HG03460 (cell line): Measurements from ENCODE around the gene ELL.
A peak's percentile ranks its signal among the peaks of the same experiment; 100 is the strongest.
"Not testable (repeated sequence)": the region's sequence is repeated elsewhere in the genome, so short reads cannot be mapped to it uniquely, and the experiment has no call there.

ENCODE experiments used
- ATAC-seq: cut with Tn5 transposase; IDR thresholded peaks from one replicate; pipeline ENCODE4 v1.9.1; 2021; ENCODE audit not compliant: unreplicated experiment

Gene ELL

DNA sequence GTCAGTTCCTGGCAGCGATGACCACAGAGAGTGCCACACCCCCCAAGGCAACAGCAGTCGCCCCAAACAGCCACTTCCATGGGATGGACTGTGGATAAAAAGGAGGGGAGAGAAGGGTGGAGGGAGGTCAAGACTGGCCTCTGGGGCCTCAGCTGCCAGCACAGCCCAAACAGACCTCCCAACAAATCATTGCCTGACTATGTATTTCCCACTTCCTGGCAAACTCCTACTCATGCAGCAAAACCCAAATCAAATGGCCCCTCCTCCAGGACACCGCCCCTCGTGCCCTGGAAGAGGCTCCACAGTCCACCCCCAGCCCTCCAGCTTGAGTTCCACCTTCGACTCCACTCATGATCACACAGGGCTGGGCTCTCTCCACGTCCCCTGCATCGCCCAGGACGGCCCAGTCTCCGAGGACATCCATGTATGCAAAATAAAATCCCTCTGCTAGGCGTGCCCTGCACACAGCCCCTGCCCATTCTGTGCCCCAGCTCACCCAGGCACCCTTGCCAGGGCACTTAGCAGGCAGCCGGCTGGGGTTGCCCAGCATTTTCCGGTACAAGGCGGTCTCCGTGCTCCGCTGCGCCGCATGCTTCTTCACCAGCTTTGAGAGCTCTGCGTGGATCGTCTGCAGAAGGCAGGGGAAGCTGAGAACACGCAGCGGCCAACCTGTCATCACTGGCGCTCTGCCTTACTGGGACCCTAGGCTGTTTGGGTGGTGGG lies 10.5 kb upstream of the ELL start:
- ATAC-seq = no peak

DNA sequence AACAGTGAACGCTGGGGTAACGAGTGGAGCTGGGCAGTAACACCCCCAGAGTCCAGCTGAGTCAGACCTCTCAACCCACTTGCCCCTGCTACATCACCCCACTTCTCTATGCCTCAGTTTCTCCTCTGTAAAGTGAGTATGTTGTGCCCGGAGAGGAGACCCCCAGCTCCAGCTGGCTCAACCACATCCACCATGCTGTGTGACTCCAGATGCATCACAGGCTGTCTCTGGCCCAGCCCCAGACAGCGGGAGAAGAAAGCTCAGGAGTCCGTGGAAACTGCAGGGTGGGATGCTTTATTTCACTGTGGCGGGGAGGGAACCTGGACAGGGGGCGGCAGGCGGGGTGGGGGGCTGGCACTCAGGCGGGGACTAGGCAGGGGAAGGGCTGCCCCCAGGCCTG lies 9.6 kb upstream of the ELL start:
- ATAC-seq = no peak

DNA sequence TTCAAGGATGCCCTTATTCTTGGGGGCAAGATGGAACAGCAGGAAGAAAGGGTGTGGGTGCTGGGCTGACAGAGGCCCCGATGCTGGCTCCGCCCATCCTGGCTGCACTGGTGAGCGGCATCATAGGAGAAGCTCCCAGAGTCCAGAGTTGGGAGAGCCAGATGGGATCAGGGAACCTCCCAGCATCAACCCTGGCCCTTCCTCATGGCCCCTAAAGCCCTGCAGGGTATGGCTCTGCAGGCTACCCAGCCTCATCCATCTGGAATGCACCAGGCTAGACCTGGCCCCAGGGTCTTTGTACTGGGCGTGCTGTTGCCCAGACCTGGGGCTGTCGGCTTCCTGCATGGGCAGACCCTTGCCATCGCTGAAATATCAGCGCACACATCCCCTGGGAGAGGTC lies 7.9 kb upstream of the ELL start:
- ATAC-seq = no peak

DNA sequence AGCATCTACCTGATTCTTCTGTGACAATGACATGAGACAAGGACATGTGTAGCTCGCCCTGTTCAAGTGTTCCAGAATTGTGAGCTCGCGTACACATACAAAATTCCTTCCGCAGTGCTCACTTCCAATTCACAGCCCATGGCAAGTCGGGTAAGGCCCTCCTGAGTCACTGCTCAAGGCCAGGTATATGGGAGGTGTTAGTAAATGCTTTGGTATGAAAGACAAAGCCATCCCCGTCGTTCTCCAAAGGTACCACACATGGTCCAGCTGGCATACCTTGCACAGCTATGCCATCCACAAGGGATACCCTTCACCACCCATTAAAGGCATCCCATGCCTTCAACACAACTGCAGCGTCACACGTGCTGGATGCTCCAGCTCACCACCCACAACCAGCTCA lies 4.4 kb upstream of the ELL start:
- ATAC-seq = no peak

DNA sequence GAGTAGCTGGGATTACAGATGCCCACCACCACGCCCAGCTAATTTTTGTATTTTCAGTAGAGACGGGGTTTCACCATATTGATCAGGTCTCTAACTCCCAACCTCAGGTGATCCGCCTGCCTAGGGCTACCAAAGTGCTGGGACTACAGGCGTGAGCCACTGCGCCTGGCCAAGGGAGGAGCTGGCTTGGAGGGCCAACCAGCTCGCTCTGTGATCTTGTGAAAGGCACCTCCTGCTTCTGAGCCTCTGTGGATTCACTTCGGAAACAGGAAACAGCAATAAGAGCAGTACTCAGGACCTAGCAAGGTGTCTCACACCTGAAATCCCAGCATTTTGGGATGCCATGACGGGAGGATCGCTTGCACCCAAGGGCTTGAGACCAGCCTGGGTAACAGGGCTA lies 2.0 kb upstream of the ELL start:
- ATAC-seq = no peak

DNA sequence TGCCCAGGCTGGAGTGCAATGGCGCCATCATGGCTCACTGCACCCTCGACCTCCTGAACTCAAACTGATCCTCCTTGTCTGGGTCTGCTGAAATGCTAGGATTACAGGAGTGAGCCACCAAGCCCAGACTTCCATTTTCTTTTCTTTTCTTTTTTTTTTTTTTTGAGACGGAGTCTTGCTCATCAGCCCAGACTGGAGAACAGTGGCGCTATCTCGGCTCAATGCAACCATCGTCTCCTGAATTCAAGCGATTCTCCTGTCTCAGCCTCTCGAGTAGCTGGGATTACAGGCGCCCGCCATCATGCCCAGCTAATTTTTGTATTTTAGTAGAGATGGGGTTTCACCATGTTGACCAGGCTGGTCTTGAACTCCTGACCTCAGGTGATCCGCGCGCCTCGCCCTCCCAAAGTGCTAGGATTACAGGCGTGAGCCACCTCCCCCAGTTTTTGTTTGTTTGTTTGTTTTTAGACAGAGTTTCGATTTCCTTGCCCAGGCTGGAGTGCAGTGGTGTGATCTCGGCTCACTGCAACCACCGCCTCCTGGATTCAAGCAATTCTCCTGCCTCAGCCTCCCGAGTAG lies 1.1 kb upstream of the ELL start:
- not testable (repeated sequence) for ATAC-seq

DNA sequence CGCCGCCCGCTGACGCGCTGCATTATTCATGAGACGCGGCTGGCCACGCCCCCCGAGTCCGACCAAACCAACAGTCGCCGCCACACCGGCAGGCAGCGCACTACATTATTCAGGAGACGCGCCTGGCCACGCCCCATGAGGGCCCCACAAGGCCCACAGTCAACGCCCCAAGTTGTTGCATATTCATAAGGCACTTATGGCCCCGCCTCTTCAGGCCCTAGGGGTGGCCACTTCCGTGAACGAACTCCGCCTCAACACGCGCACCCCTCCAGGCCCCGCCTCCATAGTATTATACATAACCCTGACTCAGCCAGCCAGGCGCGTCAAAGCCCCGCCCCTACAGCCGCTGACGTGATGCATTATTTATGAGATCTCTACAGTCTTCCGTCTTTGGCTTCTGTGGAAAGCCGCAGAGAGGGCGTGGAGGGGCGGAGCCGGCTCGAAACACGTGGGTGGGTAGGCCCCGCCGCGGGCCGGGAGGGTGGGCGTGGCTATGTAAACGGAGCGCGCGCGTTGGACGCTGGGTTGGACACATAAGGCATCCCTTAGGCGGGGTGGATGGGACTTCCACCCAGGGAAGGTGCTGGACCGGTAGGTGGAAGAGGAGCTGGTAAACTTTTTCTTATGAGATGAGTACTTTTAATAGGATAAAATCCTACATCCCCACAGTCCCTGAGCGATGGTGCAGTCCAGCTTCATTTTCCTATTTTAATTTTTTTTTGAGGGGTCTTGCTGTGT lies 423 bp upstream of the ELL start:
- peak; percentile 83 for ATAC-seq

DNA sequence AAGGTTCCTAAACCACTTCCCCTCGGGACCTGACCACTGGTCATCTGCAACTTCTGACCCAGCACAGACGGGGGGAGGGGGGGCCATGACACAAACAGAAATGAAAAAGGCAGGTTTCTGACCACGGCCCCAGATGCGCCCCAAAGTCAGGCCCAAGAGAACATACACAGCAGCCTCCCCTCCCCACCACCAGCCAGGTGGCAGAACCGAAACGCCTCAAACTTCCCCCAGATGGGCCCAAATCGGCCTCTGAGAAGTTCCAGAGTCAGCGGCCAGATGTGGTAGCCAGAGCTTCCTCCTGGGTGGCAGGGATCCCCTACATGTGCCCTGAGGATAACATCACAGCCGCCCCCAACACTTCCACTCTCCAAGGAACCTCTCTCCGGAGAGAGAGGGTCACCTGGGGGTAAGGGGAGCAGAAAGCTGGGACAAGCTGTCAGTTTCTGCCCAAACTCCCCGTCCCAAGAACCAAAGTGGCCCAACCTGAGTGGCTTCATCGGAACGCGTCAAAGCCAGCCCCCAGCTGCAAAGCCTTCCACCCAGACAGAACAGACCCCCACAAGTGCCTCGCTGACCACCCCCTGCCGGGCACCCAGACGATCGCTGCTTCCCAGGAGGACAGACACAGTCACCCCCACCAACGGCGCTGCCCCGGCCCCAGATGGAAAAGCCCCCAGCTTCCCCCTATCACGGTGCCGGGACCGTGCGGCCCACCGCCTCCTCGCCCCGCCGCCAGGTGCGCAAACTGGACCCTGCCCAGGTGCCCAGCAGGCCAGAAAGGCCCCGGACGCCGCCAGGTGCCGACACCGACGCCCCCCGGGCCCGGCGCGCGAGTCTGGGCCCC lies 800 bp downstream of the ELL start:
- no peak for ATAC-seq

DNA sequence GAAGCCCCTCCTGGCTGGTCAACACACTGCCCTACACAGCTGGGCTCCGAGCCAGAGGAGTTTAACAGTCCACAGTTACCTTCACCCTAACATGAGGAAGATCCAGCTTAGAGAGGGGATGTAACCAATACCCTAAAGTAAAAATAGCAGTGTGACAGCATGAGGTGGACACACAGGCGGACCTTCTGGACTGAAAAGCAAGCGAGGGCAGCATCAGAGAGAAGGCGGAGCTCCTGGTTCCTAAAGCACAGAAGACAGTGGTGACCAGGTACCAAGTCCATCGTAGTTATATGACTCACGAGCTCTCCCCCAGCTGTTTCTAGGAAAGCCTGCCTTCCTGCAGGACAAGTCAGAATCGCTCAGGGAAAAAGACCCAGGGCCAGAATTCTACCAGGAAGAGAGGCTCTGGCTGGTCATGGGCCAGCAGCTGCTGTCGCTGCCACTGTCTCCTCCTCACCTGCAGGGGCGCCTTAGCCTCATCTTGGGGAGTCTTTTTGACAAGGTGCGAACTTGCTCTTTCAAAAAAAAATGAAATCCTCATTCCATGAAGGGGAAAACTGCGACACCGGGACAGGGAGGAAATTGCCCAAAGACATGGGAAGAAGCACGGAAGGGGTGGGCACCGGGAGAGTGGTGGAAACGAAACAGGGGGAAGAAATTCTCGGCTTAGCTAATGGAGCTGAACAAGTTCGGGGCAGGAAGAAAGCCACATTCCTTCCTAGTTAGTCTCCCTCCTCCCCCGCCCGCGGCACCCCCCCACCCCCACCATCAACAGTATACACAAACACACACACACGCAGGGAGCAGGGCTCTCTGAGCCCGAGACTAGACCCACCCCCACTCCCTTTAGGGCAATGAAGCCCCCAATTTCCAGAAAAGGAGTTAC lies 1.7 kb downstream of the ELL start:
- no peak for ATAC-seq

DNA sequence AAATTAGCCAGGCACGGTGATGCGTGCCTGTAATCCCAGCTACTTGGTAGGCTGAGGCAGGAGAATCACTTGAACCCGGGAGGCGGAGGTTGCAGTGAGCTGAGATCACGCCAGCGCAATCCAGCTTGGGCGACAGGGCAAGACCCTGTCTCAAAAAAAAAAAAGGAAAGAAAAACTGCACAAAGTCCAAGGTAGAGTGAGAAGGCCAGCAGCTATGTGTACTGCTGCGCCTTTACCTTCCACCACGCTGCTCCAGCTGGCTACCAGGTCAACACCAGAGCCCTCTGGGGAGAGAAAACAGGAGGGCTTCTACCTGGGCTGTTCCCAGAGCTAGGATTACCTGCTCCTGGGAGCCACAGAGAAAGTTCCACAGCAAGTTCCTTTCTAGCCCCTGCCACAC lies 3.2 kb downstream of the ELL start:
- ATAC-seq = no peak

DNA sequence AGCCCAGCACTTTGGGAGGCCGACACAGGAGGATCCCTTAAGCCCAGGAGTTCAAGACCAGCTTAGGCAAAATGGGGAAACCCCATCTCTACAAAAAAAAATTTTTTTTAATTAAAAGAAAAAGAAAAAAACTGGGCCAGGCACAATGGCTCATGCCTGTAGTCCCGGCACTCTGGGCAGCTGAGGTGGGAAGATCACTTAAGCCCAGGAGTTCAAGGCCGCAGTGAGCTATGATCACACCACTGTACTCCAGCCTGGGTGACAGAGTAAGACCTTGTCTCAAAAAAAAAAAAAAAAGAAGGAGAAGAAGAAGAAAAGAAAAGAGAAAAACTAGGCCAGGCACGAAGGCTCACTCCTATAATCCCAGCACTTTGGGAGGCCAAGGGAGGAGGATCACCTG lies 4.3 kb downstream of the ELL start:
- ATAC-seq = no peak

DNA sequence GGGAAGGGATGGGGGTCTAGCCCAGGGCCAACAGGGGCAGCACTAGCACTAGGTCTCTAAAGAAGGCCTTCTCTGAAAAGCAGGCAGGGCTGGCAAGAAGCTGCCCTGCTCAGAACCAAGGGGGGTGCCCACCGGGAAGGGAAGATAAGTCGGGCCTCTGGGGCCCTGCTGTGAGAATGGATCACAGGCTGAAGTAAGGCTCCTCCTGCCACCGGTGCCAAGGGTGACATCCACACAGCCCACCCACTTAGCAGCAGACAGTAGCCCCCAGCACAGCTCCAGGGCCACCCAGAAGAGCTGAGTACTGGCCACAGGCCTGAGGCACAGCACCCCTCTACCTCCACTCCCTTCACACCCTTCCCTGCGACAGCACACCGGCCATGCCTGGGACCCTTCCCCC lies 5.9 kb downstream of the ELL start:
- no peak for ATAC-seq

DNA sequence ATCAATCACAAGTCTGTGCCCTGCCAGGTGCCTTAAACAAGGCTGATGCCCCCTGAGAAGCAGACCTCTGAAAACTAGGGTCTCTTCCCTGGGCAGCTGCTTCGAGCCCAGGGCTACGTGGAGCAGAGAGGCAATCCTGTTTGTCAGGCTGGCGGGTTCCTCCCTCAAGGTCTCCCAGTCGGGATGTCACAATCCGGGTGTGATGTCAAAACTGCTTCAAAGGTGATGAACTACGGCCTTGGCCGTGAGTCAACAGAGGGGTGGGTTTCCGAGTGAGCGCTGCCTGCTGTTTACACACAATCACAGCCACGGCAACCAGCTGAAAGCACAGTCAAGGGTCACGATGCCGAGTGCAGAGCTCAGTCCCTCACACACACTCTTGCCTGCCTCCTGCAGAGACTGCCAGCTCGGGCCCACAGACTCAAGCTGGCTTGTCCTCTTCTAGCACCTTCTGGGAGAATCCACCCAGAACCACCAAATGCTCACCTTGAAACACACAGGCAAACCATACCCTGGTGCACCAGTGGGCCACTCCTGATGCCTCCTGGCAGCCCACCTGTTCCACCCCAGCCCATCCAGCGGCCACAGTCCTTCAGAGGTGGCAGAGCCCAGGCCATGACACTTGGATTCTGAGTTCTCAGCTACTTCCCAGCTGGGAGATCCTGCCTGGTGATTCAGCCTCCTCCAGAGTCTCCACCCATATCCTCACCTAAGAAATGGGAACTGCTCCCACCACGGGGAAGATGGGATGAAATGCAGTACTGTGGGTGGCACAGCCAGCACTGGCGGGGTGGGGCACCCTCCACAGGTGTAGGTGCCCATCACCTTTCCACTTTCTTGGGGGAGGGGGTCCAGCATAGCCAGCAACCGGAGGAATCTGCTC lies 6.8 kb downstream of the ELL start:
- ATAC-seq = no peak

DNA sequence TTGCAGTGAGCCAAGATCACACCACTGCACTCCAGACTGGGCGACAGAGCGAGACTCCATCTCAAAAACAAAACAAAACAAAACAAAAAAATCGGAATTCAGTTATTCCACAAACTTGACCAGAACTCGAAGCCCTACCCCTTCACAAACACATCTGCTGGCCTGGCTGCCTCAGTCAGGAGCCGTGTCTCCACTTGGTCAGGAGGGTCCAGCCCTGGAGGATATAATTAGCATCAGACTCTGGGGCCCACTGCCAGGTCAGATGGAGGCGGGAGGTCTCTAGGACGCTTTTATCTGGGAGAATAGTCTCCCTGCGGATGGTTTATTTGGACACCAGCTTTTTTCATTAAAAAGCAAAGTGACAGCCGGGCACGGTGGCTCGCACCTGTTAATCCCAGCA lies 8.0 kb downstream of the ELL start:
- no peak for ATAC-seq

DNA sequence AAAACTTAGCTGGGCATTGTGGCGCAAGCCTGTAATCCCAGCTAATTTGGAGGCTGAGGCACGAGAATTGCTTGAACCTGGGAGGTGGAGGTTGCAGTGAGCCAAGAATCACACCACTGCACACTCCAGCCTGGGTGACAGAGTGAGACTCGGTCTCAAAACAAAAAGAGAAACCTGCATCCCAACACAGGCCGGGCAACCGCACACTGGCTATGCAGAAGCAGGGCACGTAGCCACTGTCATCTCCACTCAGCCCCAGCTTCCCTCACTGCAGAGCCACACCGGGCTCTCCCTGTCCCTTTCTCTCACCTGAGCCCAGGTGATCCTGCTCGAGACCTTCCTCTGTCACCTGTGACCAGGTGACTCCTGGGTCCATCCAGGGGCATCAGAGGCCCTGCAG lies 11.7 kb downstream of the ELL start:
- ATAC-seq = no peak

DNA sequence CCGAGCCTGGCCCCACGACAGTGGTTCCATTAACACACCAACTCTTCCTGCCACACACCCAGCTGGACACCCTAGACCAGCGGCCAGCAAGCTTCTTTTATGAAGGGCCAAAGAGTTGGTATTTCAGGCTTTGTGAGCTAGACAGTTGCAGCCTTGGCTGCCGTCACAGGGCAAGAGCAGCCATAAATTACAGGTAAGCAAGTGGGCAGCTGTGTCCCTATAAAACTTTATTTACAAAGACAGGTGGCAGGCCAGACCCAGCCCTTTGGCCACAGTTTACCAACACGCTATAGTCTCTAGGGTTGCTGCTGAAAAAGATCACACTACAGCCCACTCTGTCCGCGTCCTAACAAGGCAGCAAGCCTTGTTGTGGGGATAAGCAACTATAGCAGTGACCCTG lies 13.3 kb downstream of the ELL start:
- no peak for ATAC-seq

DNA sequence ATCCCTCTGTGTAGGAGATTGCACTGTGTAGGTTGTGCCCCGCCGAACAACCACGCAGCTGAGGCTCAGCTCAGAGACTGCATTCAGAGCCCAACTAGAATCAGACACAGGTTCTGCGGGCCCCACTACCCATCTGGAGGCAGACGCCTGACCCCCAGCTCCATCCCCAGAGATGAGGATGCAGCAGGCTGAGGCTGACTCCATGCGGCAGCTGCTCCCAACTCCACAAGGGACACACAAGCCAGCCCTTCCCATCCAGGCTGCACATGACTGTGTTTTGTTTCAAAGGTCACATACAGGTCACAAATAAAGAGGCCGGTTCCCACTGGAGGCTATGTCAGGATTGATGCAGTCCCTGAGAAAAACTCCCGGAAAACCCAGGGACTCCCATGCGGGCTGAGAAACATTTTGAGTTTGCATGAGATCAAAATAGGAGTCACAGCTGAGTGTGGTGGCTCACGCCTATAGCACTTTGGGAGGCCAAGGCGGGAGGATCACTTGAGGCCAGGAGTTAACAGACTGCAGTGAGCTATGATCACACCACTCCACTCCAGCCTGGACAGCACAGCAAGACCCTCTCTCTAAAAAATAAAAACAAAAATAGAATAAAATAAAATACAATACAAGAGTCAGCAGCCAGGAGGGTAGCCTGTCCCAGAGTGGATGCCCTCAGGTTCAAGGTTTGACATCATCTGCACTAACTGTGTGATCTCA lies 14.0 kb downstream of the ELL start:
- no peak for ATAC-seq

DNA sequence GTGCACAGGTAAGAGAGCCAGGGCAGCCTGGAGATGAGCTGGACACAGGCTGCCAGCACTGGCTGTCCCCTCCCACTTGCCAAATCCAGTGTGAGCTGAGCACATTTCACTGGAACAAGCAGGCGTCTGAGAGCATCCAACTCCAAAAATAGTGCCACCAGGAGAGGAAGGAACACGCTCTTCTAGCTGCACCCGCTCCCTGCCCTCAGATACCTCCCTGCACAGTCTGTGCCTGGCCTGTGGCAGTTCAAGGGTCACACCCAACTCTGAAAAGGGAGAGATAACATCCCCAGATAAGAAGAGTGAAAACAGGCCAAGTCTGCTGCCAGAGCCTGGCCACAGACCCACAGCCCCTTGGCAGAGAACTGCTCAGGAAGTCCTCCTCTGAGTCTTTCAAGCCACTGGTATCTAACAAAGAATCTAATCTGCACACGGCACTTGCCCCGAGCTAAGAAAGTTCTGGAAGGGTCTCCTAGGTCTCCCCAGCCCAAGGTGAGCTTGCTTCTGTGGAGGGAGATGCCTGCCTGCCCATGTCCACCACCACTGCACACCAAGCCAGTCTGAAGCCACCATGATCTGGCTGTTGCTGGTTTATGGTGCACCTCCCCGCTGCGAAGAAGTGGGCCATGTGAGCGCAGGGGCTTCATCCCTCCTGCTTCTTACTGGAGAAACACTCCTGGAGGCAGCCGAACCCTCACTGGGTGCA lies 14.7 kb downstream of the ELL start:
- ATAC-seq = no peak
